HCT116 (cell line): ENCODE results near the gene ST6GAL2. TPM values are rescaled to one million over a fixed set of nuclear protein-coding genes. Genes with fewer than 3 reads are reported as not detected.

Source experiments
- ATAC-seq: fragments of 200-7000 bp; cut with Tn5 transposase; 2 replicates; pipeline ENCODE4 v1.9.1; 2020; ENCODE audit warnings: mild to moderate bottlenecking, moderate library complexity
- BruUV-seq: library from RNA; stranded (reverse); fragments of 400-500 nt; replicated peaks from 2 replicates; lab custom pipeline; 2021; lab: Mats Ljungman, UMichigan
- CTCF ChIA-PET: fragments of 300-600 bp; sonication (Branson Sonifier 250); formaldehyde crosslinking; loops from one replicate; lab custom pipeline; 2021; ENCODE audit warnings: antibody characterized with exemption; lab: Charles Lee
- POLR2A ChIA-PET: fragments of 300-600, 350-600 bp; sonication (Branson Sonifier 250); formaldehyde crosslinking; loops from one replicate; lab custom pipeline; 2021; ENCODE audit warnings: antibody characterized with exemption; lab: Charles Lee
- RAD21 ChIA-PET, 2 experiments: fragments of 300-600 bp; sonication (Branson Sonifier 250); formaldehyde crosslinking; loops; one replicate each; lab custom pipeline; 2023; ENCODE audit warnings: low total read pairs in 2 of 2; ENCODE audit not compliant: uncharacterized antibody in 2 of 2, unreplicated experiment in 2 of 2, low non-redundant PET in 1 of 2; lab: Charles Lee
- DNase-seq: peaks from one replicate; pipeline ENCODE4 v3.0.0-alpha.2; 2010; ENCODE audit warnings: low read depth, low spot score
- H2AFZ ChIP-seq: fragments of 200-600 bp; shearing (Covaris generic), sonication (generic); 2 replicates; pipeline ENCODE4 v1.6.1; 2017; ENCODE audit warnings: low read depth, mixed run types, mixed read lengths, antibody characterized with exemption, low read length; ENCODE audit not compliant: poor library complexity, severe bottlenecking
- H3K27ac ChIP-seq: 2 replicates; pipeline ENCODE4 v1.5.1; 2012; ENCODE audit warnings: low read depth, low read length
- H3K27me3 ChIP-seq: fragments of 200-600 bp; sonication (generic); 2 replicates; pipeline ENCODE4 v1.6.1; 2016; ENCODE audit warnings: mixed run types, low read length, mixed read lengths; ENCODE audit not compliant: insufficient read depth
- H3K36me3 ChIP-seq, 2 experiments: fragments of 200-500 bp in 1 of 2; fragments of 200-600 bp in 1 of 2; sonication (Bioruptor generic) in 1 of 2; sonication (generic) in 1 of 2; 2 replicates each; pipeline versions ENCODE4 v1.5.1 to v1.6.1; 2014 to 2016; ENCODE audit warnings: low read length in 2 of 2, inconsistent platforms in 1 of 2, mixed read lengths in 1 of 2, mixed run types in 1 of 2; ENCODE audit not compliant: insufficient read depth in 2 of 2, control insufficient read depth in 1 of 2
- H3K4me1 ChIP-seq, 2 experiments: fragments of 200-600 bp in 1 of 2; sonication (generic) in 1 of 2; 2 replicates each; pipeline versions ENCODE4 v1.5.1 to v1.6.1; 2012 to 2017; ENCODE audit warnings: low read length in 2 of 2, inconsistent platforms in 1 of 2, mild to moderate bottlenecking in 1 of 2, mixed read lengths in 1 of 2, mixed run types in 1 of 2, moderate library complexity in 1 of 2; ENCODE audit not compliant: insufficient read depth in 2 of 2, control insufficient read depth in 1 of 2
- H3K4me2 ChIP-seq: fragments of 200-600 bp; sonication (generic); 2 replicates; pipeline ENCODE4 v1.6.1; 2017; ENCODE audit warnings: mixed run types, low read length, mixed read lengths
- H3K4me3 ChIP-seq, 2 experiments: fragments of 200-600 bp in 1 of 2; sonication (generic) in 1 of 2; replicated peaks in 1 of 2; 2 replicates each; pipeline ENCODE4 v1.5.1; 2011 to 2016; ENCODE audit warnings: low read length in 2 of 2, control low read depth in 1 of 2, low read depth in 1 of 2, mild to moderate bottlenecking in 1 of 2, mixed read lengths in 1 of 2, mixed run types in 1 of 2
- H3K79me2 ChIP-seq: fragments of 200-600 bp; sonication (generic); 2 replicates; pipeline ENCODE4 v1.6.1; 2017; ENCODE audit warnings: mild to moderate bottlenecking, mixed run types, low read length, moderate library complexity, mixed read lengths; ENCODE audit not compliant: insufficient read depth
- H3K9ac ChIP-seq: fragments of 200-600 bp; sonication (generic); 2 replicates; pipeline ENCODE4 v1.6.1; 2016; ENCODE audit warnings: low read length, mixed read lengths
- H3K9me2 ChIP-seq: fragments of 200-600 bp; sonication (generic), shearing (Covaris generic); 2 replicates; pipeline ENCODE4 v1.6.1; 2017; ENCODE audit warnings: mixed run types, mild to moderate bottlenecking, moderate library complexity; ENCODE audit not compliant: insufficient read depth
- H3K9me3 ChIP-seq, 2 experiments: fragments of 200-500 bp in 1 of 2; fragments of 200-600 bp in 1 of 2; sonication (Bioruptor generic) in 1 of 2; sonication (generic) in 1 of 2; 2 replicates each; pipeline ENCODE4 v1.6.1; 2014 to 2017; ENCODE audit warnings: low read length in 2 of 2, mixed read lengths in 2 of 2, inconsistent platforms in 1 of 2, low read depth in 1 of 2, mild to moderate bottlenecking in 1 of 2, mixed run types in 1 of 2, moderate library complexity in 1 of 2; ENCODE audit not compliant: control insufficient read depth in 1 of 2, insufficient read depth in 1 of 2
- H4K20me1 ChIP-seq: fragments of 200-600 bp; sonication (generic), shearing (Covaris generic); 2 replicates; pipeline ENCODE4 v1.6.1; 2017; ENCODE audit warnings: mixed run types, mild to moderate bottlenecking, moderate library complexity; ENCODE audit not compliant: insufficient read depth
- CBX3 ChIP-seq: IDR thresholded peaks from 2 replicates; pipeline ENCODE4 v1.6.1; 2012; ENCODE audit warnings: low read depth
- CEBPB ChIP-seq: IDR thresholded peaks from 2 replicates; pipeline ENCODE4 v1.6.1; 2012; ENCODE audit warnings: low read depth
- EGR1 ChIP-seq: IDR thresholded peaks from 2 replicates; pipeline ENCODE4 v1.6.1; 2012; ENCODE audit warnings: low read depth
- ELF1 ChIP-seq: IDR thresholded peaks from 2 replicates; pipeline ENCODE4 v1.6.1; 2012; ENCODE audit warnings: low read depth, borderline replicate concordance
- EZH2 ChIP-seq: fragments of 200-600 bp; sonication (generic); IDR thresholded peaks from 2 replicates; pipeline ENCODE4 v1.6.1; 2017; ENCODE audit warnings: antibody characterized with exemption, mixed run types
- EZH2phosphoT487 ChIP-seq: fragments of 200-600 bp; IDR thresholded peaks from 2 replicates; pipeline ENCODE4 v1.6.1; 2018; ENCODE audit warnings: antibody characterized with exemption, borderline replicate concordance
- FOSL1 ChIP-seq: IDR thresholded peaks from 2 replicates; pipeline ENCODE4 v1.6.1; 2012; ENCODE audit warnings: low read depth
- POLR2A ChIP-seq: IDR thresholded peaks from 2 replicates; pipeline ENCODE4 v1.7.0; 2011; ENCODE audit warnings: borderline replicate concordance; ENCODE audit not compliant: insufficient read depth, insufficient read length; ENCODE audit errors: extremely low read depth
- POLR2AphosphoS5 ChIP-seq: IDR thresholded peaks from 2 replicates; pipeline ENCODE4 v1.6.1; 2011; ENCODE audit warnings: mild to moderate bottlenecking, low read depth, low read length, moderate library complexity
- RAD21 ChIP-seq: IDR thresholded peaks from 2 replicates; pipeline ENCODE4 v1.6.1; 2012; ENCODE audit warnings: low read depth, mild to moderate bottlenecking
- SIN3A ChIP-seq: IDR thresholded peaks from 2 replicates; pipeline ENCODE4 v1.6.1; 2012; ENCODE audit warnings: low read depth
- TCF7L2 ChIP-seq: IDR thresholded peaks from 2 replicates; pipeline ENCODE4 v1.7.0; 2011; ENCODE audit warnings: borderline replicate concordance, inconsistent platforms; ENCODE audit not compliant: insufficient read depth, insufficient read length; ENCODE audit errors: extremely low read depth
- YY1 ChIP-seq: IDR thresholded peaks from 2 replicates; pipeline ENCODE4 v1.6.1; 2011; ENCODE audit warnings: low read length, low read depth, moderate library complexity, mild to moderate bottlenecking; ENCODE audit not compliant: insufficient replicate concordance; ENCODE audit errors: extremely low read depth
- ZFX ChIP-seq: fragments of 450-650 bp; IDR thresholded peaks from 2 replicates; pipeline ENCODE4 v1.6.1; 2017
- ZNF274 ChIP-seq: fragments of 200-500 bp; sonication (Bioruptor generic); IDR thresholded peaks from 2 replicates; pipeline ENCODE4 v1.6.1; 2014; ENCODE audit warnings: mild to moderate bottlenecking, low read depth, low read length, inconsistent platforms
- intact Hi-C: fragments of 100-400 bp; cut with micrococcal nuclease; formaldehyde crosslinking; loops from 2 replicates; pipeline ENCODE4 v1.10.0; 2022
- total RNA-seq: library from RNA; stranded (reverse); gene quantifications from one replicate; pipeline ENCODE4 v1.2.1, GENCODE V29; 2021; ENCODE audit not compliant: unreplicated experiment
- TF ChIP-seq, protein P1 (sequence below): IDR thresholded peaks from 2 replicates; pipeline ENCODE4 v1.6.1; 2012; ENCODE audit warnings: low read depth
- TF ChIP-seq, protein P2 (sequence below): IDR thresholded peaks from 2 replicates; pipeline ENCODE4 v1.6.1; 2012
- TF ChIP-seq, protein P3 (sequence below), 3 experiments: fragments of 200-600 bp in 1 of 3; sonication (generic) in 1 of 3; IDR thresholded peaks in 2 of 3; conservative IDR thresholded peaks in 1 of 3; 2 replicates each; pipeline ENCODE4 v1.5.1; 2012 to 2017; ENCODE audit warnings: low read depth in 2 of 3, low read length in 2 of 3, antibody characterized with exemption in 1 of 3, borderline replicate concordance in 1 of 3, control low read depth in 1 of 3, mild to moderate bottlenecking in 1 of 3, mixed read lengths in 1 of 3, mixed run types in 1 of 3, moderate library complexity in 1 of 3; ENCODE audit not compliant: insufficient read depth in 1 of 3

The ST6GAL2 gene
- total RNA-seq, 1 experiment from 2014 or later, result not detected

DNA sequence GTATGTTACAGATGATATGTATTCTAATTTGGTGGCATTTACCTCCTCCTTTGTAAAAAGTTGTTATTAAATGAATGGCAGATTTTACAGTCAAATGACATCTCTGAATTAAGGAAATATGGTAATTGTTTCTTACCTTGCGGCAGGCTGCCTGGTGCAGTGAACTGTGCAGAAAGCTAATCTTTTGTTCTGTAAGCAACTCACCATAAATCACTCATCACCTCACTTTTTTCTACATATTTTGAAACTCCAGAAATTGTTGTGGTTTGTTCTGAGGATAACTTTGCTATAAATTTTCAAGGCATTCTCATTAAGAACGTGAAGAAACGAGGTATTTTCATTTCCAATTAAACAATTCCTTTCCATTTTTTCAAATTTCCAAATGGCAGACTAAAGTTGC is 52.7 kb downstream of the ST6GAL2 start:
- ChIA-PET CTCF (no interaction called here), RAD21 (no interaction called here), POLR2A (no interaction called here)
- Histone ChIP-seq H3K9ac (no peak overlapping the region), H3K79me2 (no peaks in the 10 kb centered on the region), H3K4me2 (no peak overlapping the region), H3K27me3 (no peaks in the 10 kb centered on the region), H4K20me1 (no peaks in the 10 kb centered on the region), H3K36me3 (no peaks in the 10 kb centered on the region), H3K27ac (no peak overlapping the region), H2AFZ (no peak overlapping the region), H3K4me1 (no peaks in the 10 kb centered on the region), H3K4me3 (no peak overlapping the region), H3K9me3 (peaks cover 0 to 14% of the 10 kb centered on the region in 2 experiments; a peak in 1 of 4 replicates), H3K9me2 (no peaks in the 10 kb centered on the region)
- no TSS peak for BruUV-seq
- no peak for DNase-seq
- no peak for TF ChIP-seq EGR1
- TF ChIP-seq EZH2phosphoT487, result no peak
- no peak for TF ChIP-seq FOSL1
- no peak for TF ChIP-seq TCF7L2
- no peak for TF ChIP-seq RAD21
- TF ChIP-seq ELF1, result no peak
- TF ChIP-seq, protein P1, sequence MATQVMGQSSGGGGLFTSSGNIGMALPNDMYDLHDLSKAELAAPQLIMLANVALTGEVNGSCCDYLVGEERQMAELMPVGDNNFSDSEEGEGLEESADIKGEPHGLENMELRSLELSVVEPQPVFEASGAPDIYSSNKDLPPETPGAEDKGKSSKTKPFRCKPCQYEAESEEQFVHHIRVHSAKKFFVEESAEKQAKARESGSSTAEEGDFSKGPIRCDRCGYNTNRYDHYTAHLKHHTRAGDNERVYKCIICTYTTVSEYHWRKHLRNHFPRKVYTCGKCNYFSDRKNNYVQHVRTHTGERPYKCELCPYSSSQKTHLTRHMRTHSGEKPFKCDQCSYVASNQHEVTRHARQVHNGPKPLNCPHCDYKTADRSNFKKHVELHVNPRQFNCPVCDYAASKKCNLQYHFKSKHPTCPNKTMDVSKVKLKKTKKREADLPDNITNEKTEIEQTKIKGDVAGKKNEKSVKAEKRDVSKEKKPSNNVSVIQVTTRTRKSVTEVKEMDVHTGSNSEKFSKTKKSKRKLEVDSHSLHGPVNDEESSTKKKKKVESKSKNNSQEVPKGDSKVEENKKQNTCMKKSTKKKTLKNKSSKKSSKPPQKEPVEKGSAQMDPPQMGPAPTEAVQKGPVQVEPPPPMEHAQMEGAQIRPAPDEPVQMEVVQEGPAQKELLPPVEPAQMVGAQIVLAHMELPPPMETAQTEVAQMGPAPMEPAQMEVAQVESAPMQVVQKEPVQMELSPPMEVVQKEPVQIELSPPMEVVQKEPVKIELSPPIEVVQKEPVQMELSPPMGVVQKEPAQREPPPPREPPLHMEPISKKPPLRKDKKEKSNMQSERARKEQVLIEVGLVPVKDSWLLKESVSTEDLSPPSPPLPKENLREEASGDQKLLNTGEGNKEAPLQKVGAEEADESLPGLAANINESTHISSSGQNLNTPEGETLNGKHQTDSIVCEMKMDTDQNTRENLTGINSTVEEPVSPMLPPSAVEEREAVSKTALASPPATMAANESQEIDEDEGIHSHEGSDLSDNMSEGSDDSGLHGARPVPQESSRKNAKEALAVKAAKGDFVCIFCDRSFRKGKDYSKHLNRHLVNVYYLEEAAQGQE, result no peak
- no peak for TF ChIP-seq POLR2AphosphoS5
- TF ChIP-seq YY1, result no peak
- no peak for TF ChIP-seq ZNF274
- TF ChIP-seq, protein P2, sequence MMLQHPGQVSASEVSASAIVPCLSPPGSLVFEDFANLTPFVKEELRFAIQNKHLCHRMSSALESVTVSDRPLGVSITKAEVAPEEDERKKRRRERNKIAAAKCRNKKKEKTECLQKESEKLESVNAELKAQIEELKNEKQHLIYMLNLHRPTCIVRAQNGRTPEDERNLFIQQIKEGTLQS, result no peak
- TF ChIP-seq CEBPB, result no peak
- no peak for TF ChIP-seq CBX3
- no peak for TF ChIP-seq EZH2
- TF ChIP-seq POLR2A, result no peak
- no peak for TF ChIP-seq SIN3A
- TF ChIP-seq, protein P3, sequence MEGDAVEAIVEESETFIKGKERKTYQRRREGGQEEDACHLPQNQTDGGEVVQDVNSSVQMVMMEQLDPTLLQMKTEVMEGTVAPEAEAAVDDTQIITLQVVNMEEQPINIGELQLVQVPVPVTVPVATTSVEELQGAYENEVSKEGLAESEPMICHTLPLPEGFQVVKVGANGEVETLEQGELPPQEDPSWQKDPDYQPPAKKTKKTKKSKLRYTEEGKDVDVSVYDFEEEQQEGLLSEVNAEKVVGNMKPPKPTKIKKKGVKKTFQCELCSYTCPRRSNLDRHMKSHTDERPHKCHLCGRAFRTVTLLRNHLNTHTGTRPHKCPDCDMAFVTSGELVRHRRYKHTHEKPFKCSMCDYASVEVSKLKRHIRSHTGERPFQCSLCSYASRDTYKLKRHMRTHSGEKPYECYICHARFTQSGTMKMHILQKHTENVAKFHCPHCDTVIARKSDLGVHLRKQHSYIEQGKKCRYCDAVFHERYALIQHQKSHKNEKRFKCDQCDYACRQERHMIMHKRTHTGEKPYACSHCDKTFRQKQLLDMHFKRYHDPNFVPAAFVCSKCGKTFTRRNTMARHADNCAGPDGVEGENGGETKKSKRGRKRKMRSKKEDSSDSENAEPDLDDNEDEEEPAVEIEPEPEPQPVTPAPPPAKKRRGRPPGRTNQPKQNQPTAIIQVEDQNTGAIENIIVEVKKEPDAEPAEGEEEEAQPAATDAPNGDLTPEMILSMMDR (IDR thresholded peaks at IDR 0.05 in 2 of 3, conservative IDR thresholded peaks at IDR 0.05 in 1 of 3; ENCODE audit: borderline replicate concordance in 1 of 3, insufficient read depth in 1 of 3, low read depth in 2 of 3, low read length in 2 of 3), result no peak
- TF ChIP-seq ZFX, result no peak
- intact Hi-C loops, result no loop called here
- no peak for ATAC-seq
